HG03280 (cell line): ENCODE data around the gene PCBP3.
"Not testable (repeated sequence)": the region's sequence is repeated elsewhere in the genome, so short reads cannot be mapped to it uniquely, and the experiment has no call there.

ENCODE experiments used
- ATAC-seq: cut with Tn5 transposase; IDR thresholded peaks from one replicate; pipeline ENCODE4 v1.9.1; 2021; ENCODE audit warnings: mild to moderate bottlenecking, moderate library complexity; ENCODE audit not compliant: unreplicated experiment

Gene PCBP3

GRCh38 chr21:45887120-45887611 lies 243.6 kb downstream of the PCBP3 start:
- no peak for ATAC-seq

DNA sequence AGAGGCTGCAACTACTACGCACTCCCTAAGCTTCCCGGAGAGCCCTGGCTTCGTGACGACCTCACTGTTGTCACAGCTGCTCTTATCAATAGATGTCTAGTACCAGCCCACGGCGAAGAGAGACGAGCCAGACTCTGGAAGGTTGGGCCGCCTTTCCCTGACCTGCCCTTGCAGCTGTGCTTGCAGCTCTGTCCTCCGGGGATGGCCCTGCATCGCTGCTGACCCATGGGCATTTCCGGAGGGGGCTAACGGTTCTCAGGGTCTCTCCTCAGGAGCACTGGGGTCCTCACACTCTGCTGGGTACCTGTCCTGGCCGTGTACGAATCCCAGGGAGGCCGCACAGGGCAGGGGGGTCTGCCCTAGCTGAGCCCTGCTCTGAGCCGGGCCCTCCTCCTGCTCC lies 244.3 kb downstream of the PCBP3 start:
- ATAC-seq: no peak

DNA sequence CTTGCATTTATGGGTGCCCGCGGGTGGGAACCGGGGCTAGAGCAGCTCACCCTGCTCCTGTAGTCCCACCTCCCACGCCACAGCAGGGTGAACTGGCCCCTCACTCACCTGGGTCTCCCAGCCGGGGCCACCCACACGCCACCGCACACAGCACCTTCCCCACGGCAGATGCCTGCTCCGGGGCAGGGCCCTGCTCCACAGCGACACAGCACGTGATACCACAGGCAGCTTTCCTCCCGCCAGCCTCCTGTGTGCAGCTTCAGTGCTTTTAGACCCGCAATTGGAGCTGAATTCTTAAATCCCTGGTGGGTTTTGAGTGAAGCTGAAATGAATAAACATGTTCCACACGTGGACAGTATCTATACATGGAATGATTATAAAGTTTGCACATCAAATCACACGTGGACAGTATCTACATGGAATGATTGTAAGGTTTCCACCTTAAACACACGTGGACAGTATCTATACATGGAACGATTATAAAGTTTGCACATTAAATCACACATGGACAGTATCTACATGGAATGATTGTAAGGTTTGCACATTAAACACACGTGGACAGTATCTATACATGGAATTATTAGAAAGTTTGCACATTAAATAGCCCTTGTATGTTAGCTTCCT lies 245.0 kb downstream of the PCBP3 start:
- ATAC-seq: no peak

DNA sequence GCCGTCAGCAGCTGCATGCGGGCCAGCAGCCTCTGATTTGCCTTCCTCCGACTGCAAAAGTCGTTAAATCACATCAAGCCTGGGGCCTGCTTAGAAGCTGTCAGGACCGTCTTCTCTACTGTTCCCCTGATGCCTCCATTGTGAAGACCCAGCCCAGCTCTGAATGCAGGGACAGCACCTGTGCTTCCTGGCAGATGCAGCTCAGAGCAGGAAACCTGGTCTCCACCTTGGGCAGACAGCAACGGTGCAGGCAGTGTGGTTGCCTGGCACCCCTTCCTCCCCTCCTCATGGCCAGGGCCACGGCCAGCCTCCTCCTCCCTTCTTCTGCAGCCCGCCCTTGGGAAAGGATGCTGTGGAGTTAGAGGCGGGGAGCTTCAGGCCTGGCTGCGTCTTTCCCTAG lies 245.7 kb downstream of the PCBP3 start:
- no peak for ATAC-seq

DNA sequence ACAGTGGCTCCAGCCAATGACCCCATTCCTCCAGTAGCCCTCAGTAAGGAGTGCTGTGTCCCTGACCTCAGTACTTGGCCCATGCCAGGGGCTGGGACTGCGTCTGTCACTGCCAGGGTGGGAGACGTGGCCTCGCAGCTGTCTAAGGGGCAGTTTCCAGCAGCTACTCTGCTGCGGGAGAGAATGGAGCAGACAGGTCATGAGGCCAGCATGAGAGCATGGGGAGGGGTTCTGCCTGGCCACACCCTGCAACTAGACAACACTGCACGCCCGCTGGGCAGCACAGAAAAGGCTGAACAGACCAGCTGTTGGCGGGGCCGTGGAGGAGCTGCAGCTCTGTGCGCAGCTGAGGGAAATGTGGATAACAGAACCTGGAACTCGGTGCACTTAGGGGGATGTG lies 246.4 kb downstream of the PCBP3 start:
- no peak for ATAC-seq

DNA sequence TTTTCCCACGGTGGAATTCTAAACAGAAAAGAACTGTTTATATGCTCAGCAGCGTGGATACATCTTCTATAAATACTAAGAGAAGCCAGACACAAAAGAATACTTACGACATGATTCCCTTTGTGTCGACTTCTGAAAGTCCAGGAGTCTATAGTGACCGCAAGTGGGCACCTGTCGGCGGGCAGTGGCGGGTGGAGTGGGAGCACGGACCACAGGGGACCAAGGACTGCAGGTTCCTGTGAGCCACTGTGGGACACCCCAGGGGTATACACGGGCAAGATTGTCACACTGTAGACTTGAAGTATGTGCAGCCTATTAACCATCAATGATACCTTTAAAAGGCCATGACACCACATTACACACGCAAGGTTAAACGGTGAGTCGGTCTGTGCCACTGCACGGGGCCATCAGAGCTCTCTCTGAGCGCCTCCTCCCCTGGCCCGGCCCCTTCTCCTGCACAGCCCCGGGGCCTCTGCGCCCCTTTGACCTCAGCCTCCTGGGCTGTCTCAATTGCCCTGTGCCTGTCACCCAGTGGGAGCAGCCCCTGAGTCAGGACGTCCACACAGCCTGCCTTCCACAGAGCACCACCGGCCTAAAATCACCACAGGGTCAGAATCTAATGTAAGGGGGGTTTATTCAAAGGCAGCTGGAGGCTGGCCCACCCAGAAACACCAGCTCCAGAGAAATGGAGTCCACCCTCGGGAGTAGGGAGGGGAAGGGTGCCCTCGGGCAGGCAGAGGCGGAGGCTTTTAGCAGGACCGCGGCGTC lies 248.0 kb downstream of the PCBP3 start:
- ATAC-seq: no peak

- no peak for ATAC-seq
These were observed 248.8 kb downstream of the PCBP3 start for GRCh38 chr21:45892156-45892915.

DNA sequence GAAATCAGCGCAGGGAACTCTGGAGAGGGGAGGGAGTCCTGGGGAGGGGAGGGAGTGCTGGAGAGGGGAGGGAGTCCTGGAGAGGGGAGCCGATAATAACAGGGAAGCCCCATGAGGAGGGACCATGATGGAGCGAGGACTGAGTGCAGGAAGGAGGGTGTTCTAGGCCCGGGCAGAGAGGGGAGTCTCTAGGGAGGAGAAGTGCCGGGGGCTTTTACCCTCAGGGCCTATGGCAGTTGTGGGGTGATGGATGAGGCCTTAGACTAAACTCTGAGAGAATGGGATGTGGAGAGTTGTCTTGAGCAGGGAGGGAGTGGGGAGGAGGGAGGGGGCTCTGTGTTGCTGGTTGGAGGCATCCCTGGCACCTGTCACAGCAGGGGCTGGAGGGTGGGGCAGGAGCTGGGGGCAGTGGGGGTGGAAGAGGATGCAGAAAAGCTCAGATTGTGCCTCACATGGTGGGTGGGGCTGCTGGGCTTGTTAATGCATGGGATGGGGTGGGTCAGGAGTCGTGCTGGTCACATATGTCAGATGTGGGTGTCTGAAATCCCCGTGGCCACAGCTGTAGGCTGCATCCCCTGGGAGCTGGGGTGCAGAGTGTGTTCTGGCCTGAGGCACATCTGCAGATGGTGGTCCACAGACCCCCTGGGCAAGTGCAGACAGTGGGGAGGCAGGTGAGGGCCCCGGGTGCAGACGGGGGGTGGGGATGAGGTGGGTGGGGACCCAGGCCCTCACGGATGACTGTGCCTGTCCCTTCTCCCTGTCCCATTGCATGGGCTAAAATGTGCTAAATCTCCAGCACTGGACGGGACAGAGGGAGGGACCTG lies 249.6 kb downstream of the PCBP3 start:
- no peak for ATAC-seq

DNA sequence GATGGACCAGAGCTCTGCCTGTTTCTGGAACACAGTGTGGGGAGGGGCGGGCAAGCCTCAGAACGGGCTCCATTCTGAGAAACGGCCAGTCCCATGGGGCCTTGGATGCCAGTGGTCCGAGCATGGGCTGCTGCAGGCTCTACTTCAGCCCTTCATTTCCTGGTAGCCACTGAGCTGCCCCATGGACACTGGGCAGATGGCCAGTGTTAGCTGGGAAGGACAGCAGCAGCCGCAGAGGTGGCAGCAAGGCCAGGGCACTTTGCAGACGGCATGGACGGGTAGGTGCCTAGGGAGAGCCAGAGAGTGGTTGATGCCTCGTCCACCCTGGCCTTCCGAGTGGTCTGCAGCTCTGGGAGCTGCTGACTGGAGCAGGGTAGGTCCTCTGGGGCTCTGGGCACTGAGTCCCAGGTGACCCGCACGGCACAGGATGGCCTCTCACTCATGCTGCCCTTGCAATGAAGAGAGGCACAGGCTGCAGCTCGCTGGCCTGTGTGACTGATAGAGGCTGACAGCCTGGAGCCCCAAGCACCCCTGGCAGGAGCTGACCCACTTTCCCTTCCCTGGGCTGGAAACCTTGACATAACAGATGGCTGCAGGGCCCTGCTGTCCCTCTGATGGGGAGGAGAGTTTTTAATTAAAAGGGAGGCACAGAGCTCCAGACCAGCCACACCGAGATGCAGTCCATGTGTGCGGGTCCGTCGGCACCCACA lies 250.4 kb downstream of the PCBP3 start:
- ATAC-seq: no peak

DNA sequence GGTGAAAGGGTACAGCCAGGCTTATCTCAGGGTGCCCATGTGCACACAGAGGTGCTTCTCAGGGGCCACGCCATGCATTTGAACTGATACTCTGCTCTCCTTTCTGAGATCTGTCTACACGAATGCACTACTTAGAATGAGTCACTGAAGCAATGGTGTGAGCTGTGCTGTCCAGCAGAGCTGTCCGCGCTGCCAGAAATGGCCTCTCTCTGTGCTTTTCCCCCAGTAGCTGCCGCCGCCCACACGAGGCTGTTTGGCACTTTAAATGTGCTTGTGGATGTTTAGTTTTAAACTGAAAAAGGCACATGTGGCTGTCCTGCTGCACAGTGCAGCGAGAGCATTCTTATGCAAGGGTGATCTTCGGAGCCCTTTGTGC lies 250.9 kb downstream of the PCBP3 start:
- no peak for ATAC-seq

- ATAC-seq: no peak
These were observed 251.6 kb downstream of the PCBP3 start for GRCh38 chr21:45894906-45895777.

DNA sequence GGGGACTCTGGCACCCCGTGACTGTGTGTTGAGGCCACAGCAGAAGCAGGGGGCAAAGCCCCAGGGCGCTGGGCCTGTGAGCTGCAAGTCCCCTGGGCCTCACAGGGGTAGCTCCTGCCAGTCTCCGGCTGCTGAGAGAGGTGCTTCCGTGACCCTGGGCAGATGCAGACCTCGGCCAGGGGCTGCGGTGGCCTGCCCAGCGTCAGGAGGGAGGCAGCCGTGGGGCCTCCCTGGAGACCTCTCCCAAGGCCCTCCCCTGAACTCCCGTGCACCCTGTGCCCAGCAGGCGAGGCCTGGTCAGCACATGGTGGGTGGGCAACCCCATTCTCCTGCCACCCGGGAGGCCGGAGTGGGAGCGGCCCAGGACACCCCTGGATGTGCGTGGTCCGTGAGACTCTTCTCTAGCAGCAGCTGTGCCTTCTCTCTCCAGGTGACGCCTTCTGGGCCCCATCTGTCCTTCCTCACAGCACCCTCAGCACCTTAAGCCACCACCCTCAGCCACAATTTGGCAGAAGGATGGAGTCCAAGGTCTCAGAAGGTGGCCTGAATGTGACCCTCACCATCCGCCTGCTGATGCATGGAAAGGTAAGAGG lies 252.3 kb downstream of the PCBP3 start:
- no peak for ATAC-seq

GRCh38 chr21:45896431-45896830 lies 252.9 kb downstream of the PCBP3 start:
- ATAC-seq: not testable (repeated sequence)

- no peak for ATAC-seq
These were observed 253.9 kb downstream of the PCBP3 start for GRCh38 chr21:45897191-45898027.

DNA sequence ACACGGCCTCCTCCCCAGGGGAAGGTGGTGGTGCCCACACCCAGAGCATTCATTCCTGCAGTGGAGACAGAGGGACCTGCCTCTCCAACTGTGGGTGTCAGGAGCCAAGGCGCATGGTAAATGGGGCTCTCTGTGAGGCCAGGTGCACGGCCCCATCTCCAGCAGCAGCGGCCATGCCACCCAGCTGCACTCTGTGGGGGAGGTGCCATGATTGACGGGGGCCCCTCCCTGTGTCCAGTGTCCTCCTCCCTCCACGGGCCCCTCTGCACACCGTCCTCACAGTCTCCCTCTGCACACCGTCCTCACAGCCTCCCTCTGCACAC lies 254.5 kb downstream of the PCBP3 start:
- ATAC-seq: no peak

DNA sequence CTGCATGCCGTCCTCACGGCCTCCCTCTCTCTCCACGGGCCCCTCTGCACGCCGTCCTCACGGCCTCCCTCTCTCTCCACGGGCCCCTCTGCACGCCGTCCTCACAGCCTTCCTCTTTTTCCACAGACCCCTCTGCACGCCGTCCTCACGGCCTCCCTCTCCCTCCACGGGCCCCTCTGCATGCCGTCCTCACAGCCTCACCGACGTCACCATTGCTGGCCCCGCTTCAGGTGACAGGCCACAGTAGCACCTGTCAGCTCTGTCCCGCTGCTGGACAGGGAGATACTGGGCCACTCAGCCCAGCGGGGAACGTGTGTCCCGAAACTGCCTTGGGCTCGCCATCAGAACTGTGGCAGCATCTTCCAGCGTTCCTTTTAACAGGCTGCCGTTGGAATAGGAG lies 255.3 kb downstream of the PCBP3 start:
- ATAC-seq: no peak

- no peak for ATAC-seq
These were observed 255.9 kb downstream of the PCBP3 start for GRCh38 chr21:45899317-45900033.
